ENCODE results near the gene SERINC5. TPM values are rescaled to one million over a fixed set of nuclear protein-coding genes. Genes with fewer than 3 reads are reported as not detected.

SERINC5 gene
- total and polyA plus RNA-seq, 2 of the 4 experiments (the other 2 are of a cell fraction): 5.0 to 8.1 TPM

GRCh38 chr5:80174790-80175189 lies 81.1 kb downstream of the SERINC5 start:
- no TSS peak for BruUV-seq (replicated peaks)
- ATAC-seq (ENCODE audit: low read depth) (no peak), DNase-seq (no peak)
- Histone ChIP-seq H3K9me3 (ENCODE audit: control insufficient read depth, insufficient read depth, low read length) (no peaks in the 10 kb centered on the region), H3K4ac (ENCODE audit: low read depth, low read length) (no peak overlapping the region), H2BK120ac (ENCODE audit: low read depth, low read length) (no peak overlapping the region), H3K27me3 (ENCODE audit: control insufficient read depth, insufficient read depth, low read length) (no peaks in the 10 kb centered on the region), H3K18ac (ENCODE audit: low read depth, low read length) (no peak overlapping the region), H3K4me3 (ENCODE audit: insufficient read depth, low read depth, low read length) (no peak overlapping the region), H3K79me1 (ENCODE audit: low read depth in 1 of 2, low read length in 2 of 2) (no peaks in the 10 kb centered on the region; a peak in 1 of 4 replicates), H3K4me2 (ENCODE audit: low read depth, low read length) (no peak overlapping the region), H2AK9ac (replicated peaks; ENCODE audit: low read depth, low read length, poor library complexity) (no peak overlapping the region), H3K56ac (ENCODE audit: extremely low read depth, insufficient read depth, low read length) (no peak overlapping the region), H2AFZ (replicated peaks; ENCODE audit: low read length, poor library complexity) (no peak overlapping the region), H2BK20ac (ENCODE audit: low read depth, low read length) (no peak overlapping the region), H4K5ac (ENCODE audit: low read depth, low read length) (no peak overlapping the region), H3K14ac (replicated peaks; ENCODE audit: low read depth, low read length) (no peak overlapping the region), H3K9ac (ENCODE audit: low read depth, low read length) (no peak overlapping the region), H3K4me1 (ENCODE audit: control insufficient read depth, insufficient read depth, low read length) (no peaks in the 10 kb centered on the region), H2AK5ac (ENCODE audit: low read depth, low read length) (no peak overlapping the region), H2BK15ac (ENCODE audit: low read depth, low read length) (no peak overlapping the region), H4K20me1 (ENCODE audit: insufficient read depth, low read length) (no peaks in the 10 kb centered on the region), H3K27ac (ENCODE audit: insufficient read depth, low read length) (no peak overlapping the region), H3K23ac (ENCODE audit: low read depth, low read length) (no peak overlapping the region), H4K8ac (ENCODE audit: low read depth in 2 of 2, low read length in 2 of 2) (no peak overlapping the region), H3K36me3 (ENCODE audit: control insufficient read depth, insufficient read depth, low read length) (no peaks in the 10 kb centered on the region), H3K9me1 (ENCODE audit: insufficient read depth, low read length) (no peaks in the 10 kb centered on the region), H2BK5ac (ENCODE audit: low read depth, low read length, poor library complexity, severe bottlenecking) (no peak overlapping the region), H4K91ac (ENCODE audit: insufficient read depth, low read depth, low read length) (no peak overlapping the region)
- WGBS, 2 experiments (ENCODE audit: extremely low coverage in 2 of 2, insufficient read length in 1 of 2): no CpG with 5 or more reads among the region's 5 CpGs
- dilution Hi-C loops (cut with HindIII; ENCODE audit: low sequenced_read_pairs, unreplicated experiment) (no loop called here), in situ Hi-C loops (cut with MboI; ENCODE audit: low sequenced_read_pairs) (no loop called here), intact Hi-C loops (cut with micrococcal nuclease) (no loop called here)
- ChIA-PET CTCF (no interaction called here), POLR2A (ENCODE audit: unreplicated experiment) (no interaction called here)
- TF ChIP-seq FOS (IDR thresholded peaks at IDR 0.05; ENCODE audit: low read depth, low read length) (no peak), RFX5 (IDR thresholded peaks at IDR 0.05; ENCODE audit: low read depth, low read length) (no peak), CHD1 (IDR thresholded peaks at IDR 0.05; ENCODE audit: low read depth, low read length) (no peak), RAD21 (IDR thresholded peaks at IDR 0.05; ENCODE audit: low read length) (no peak), NFE2L2 (IDR thresholded peaks at IDR 0.05; ENCODE audit: low read depth, low read length) (no peak), RCOR1 (IDR thresholded peaks at IDR 0.05; ENCODE audit: insufficient replicate concordance, low read length) (no peak), USF2 (IDR thresholded peaks at IDR 0.05; ENCODE audit: low read depth, low read length) (no peak), BHLHE40 (IDR thresholded peaks at IDR 0.05; ENCODE audit: low read depth, low read length) (no peak), MXI1 (IDR thresholded peaks at IDR 0.05; ENCODE audit: borderline replicate concordance, low read depth, low read length) (no peak), SMC3 (IDR thresholded peaks at IDR 0.05; ENCODE audit: low read depth, low read length) (no peak), MAZ (IDR thresholded peaks at IDR 0.05; ENCODE audit: borderline replicate concordance, low read depth, low read length) (no peak), POLR2A (IDR thresholded peaks at IDR 0.05; ENCODE audit: low read depth, low read length) (no peak), CEBPB (IDR thresholded peaks at IDR 0.05; ENCODE audit: low read depth, low read length) (no peak)
- TF ChIP-seq, protein P1, sequence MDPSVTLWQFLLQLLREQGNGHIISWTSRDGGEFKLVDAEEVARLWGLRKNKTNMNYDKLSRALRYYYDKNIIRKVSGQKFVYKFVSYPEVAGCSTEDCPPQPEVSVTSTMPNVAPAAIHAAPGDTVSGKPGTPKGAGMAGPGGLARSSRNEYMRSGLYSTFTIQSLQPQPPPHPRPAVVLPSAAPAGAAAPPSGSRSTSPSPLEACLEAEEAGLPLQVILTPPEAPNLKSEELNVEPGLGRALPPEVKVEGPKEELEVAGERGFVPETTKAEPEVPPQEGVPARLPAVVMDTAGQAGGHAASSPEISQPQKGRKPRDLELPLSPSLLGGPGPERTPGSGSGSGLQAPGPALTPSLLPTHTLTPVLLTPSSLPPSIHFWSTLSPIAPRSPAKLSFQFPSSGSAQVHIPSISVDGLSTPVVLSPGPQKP (IDR thresholded peaks at IDR 0.05; ENCODE audit: borderline replicate concordance, low read depth, low read length): no peak
